WTC11 (cell line): ENCODE measurements around the gene KLHL10.

ENCODE experiments used
- ATF2 ChIP-seq: sonication (generic); formaldehyde crosslinking; IDR thresholded peaks from 2 replicates; pipeline ENCODE4 v1.8.1; 2022; ENCODE audit warnings: low read depth, missing genetic modification reagents, borderline replicate concordance
- ATF3 ChIP-seq: sonication (generic); formaldehyde crosslinking; conservative IDR thresholded peaks from 2 replicates; pipeline ENCODE4 v1.8.1; 2022; ENCODE audit warnings: mild to moderate bottlenecking, missing genetic modification reagents
- CTCF ChIP-seq: fragments of 200-600 bp; IDR thresholded peaks from 2 replicates; pipeline ENCODE4 v1.8.0; 2022; ENCODE audit warnings: antibody characterized with exemption
- E2F4 ChIP-seq: sonication (generic); formaldehyde crosslinking; IDR thresholded peaks from 2 replicates; pipeline ENCODE4 v1.8.1; 2022; ENCODE audit warnings: low read depth, mild to moderate bottlenecking, moderate library complexity, missing genetic modification reagents, borderline replicate concordance
- ELF4 ChIP-seq: sonication (generic); formaldehyde crosslinking; IDR thresholded peaks from 2 replicates; pipeline ENCODE4 v1.8.1; 2022; ENCODE audit warnings: low read depth, mild to moderate bottlenecking, moderate library complexity, missing genetic modification reagents
- ESRRA ChIP-seq: sonication (generic); formaldehyde crosslinking; IDR thresholded peaks from 2 replicates; pipeline ENCODE4 v1.8.1; 2022; ENCODE audit warnings: mild to moderate bottlenecking, missing genetic modification reagents, borderline replicate concordance
- FOXJ3 ChIP-seq: sonication (generic); formaldehyde crosslinking; IDR thresholded peaks from 2 replicates; pipeline ENCODE4 v1.9.0; 2021; ENCODE audit warnings: missing genetic modification reagents, mild to moderate bottlenecking, borderline replicate concordance
- JAZF1 ChIP-seq: fragments of 250-450 bp; sonication (Bioruptor Pico); IDR thresholded peaks from 2 replicates; pipeline ENCODE4 v1.9.0; 2021; ENCODE audit warnings: moderate library complexity, mild to moderate bottlenecking, inconsistent platforms
- JUN ChIP-seq: sonication (generic); formaldehyde crosslinking; IDR thresholded peaks from 2 replicates; pipeline ENCODE4 v1.8.0; 2023; ENCODE audit warnings: mild to moderate bottlenecking, missing genetic modification reagents
- NFYB ChIP-seq: sonication (generic); formaldehyde crosslinking; conservative IDR thresholded peaks from 2 replicates; pipeline ENCODE4 v1.8.0; 2022; ENCODE audit warnings: low read depth, missing genetic modification reagents
- SMAD4 ChIP-seq: sonication (generic); formaldehyde crosslinking; IDR thresholded peaks from 2 replicates; pipeline ENCODE4 v1.8.0; 2022; ENCODE audit warnings: mild to moderate bottlenecking, missing genetic modification reagents
- STAT6 ChIP-seq: sonication (generic); formaldehyde crosslinking; conservative IDR thresholded peaks from 2 replicates; pipeline ENCODE4 v1.8.1; 2023; ENCODE audit warnings: mild to moderate bottlenecking, low read depth, missing genetic modification reagents, moderate library complexity
- ZNF512 ChIP-seq: sonication (generic); formaldehyde crosslinking; IDR thresholded peaks from 2 replicates; pipeline ENCODE4 v1.8.1; 2022; ENCODE audit warnings: missing genetic modification reagents, borderline replicate concordance
- ZSCAN18 ChIP-seq: fragments of 250-450 bp; sonication (Bioruptor Pico); IDR thresholded peaks from 2 replicates; pipeline ENCODE4 v2.1.2; 2022; ENCODE audit warnings: mild to moderate bottlenecking, moderate library complexity

GRCh38 chr17:41837761-41838538 is at the start of gene KLHL10:
- TF ChIP-seq CTCF: no peak
- no peak for TF ChIP-seq FOXJ3 (CRISPR knock-in tag)
- TF ChIP-seq ATF3 (CRISPR knock-in tag): no peak
- TF ChIP-seq ZNF512: no peak
- TF ChIP-seq JAZF1 (CRISPR knock-in tag): no peak
- no peak for TF ChIP-seq SMAD4 (CRISPR knock-in tag)
- no peak for TF ChIP-seq ESRRA (CRISPR knock-in tag)
- no peak for TF ChIP-seq ZSCAN18 (CRISPR knock-in tag)
- TF ChIP-seq JUN (CRISPR knock-in tag): no peak
- TF ChIP-seq STAT6 (CRISPR knock-in tag): no peak
- no peak for TF ChIP-seq NFYB
- no peak for TF ChIP-seq ELF4 (CRISPR knock-in tag)
- TF ChIP-seq ATF2 (CRISPR knock-in tag): no peak
- no peak for TF ChIP-seq E2F4 (CRISPR knock-in tag)
